ENCODE data around the gene CCDC150.
"Not testable (repeated sequence)": the region's sequence is repeated elsewhere in the genome, so short reads cannot be mapped to it uniquely, and the experiment has no call there.

DNA sequence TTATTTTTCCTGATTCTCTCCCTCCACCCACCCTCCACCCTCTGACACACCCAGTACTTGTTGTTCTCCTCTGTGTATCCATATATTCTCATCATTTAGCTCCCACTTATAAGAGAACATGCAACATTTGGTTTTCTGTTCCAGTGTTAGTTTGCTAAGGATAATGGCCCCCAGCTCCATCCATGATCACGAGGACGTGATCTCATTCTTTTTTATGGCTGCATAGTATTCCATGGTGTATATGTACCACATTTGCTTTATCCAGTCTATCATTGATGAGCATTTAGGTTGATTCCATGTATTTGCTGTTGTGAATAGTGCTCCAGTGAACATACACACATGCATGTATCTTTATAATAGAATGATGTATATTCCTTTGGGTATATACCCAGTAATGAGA lies 47.2 kb downstream of the CCDC150 start:
- TF ChIP-seq, protein P1, sequence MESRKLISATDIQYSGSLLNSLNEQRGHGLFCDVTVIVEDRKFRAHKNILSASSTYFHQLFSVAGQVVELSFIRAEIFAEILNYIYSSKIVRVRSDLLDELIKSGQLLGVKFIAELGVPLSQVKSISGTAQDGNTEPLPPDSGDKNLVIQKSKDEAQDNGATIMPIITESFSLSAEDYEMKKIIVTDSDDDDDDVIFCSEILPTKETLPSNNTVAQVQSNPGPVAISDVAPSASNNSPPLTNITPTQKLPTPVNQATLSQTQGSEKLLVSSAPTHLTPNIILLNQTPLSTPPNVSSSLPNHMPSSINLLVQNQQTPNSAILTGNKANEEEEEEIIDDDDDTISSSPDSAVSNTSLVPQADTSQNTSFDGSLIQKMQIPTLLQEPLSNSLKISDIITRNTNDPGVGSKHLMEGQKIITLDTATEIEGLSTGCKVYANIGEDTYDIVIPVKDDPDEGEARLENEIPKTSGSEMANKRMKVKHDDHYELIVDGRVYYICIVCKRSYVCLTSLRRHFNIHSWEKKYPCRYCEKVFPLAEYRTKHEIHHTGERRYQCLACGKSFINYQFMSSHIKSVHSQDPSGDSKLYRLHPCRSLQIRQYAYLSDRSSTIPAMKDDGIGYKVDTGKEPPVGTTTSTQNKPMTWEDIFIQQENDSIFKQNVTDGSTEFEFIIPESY (IDR thresholded peaks at IDR 0.05; ENCODE audit: extremely low read depth, insufficient replicate concordance, low read length), result not testable (repeated sequence)
- TF ChIP-seq, protein P2, sequence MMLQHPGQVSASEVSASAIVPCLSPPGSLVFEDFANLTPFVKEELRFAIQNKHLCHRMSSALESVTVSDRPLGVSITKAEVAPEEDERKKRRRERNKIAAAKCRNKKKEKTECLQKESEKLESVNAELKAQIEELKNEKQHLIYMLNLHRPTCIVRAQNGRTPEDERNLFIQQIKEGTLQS (IDR thresholded peaks at IDR 0.05), result not testable (repeated sequence)
- TF ChIP-seq EGR1 (IDR thresholded peaks at IDR 0.05; ENCODE audit: low read depth); POLR2AphosphoS5 (IDR thresholded peaks at IDR 0.05; ENCODE audit: low read depth, low read length); EZH2 (IDR thresholded peaks at IDR 0.05); POLR2A (IDR thresholded peaks at IDR 0.05; ENCODE audit: borderline replicate concordance, extremely low read depth, insufficient read depth, insufficient read length); YY1 (IDR thresholded peaks at IDR 0.05; ENCODE audit: extremely low read depth, insufficient replicate concordance, low read depth, low read length); FOSL1 (IDR thresholded peaks at IDR 0.05; ENCODE audit: low read depth); EZH2phosphoT487 (IDR thresholded peaks at IDR 0.05; ENCODE audit: borderline replicate concordance); CEBPB (IDR thresholded peaks at IDR 0.05; ENCODE audit: low read depth); CBX3 (IDR thresholded peaks at IDR 0.05; ENCODE audit: low read depth): not testable (repeated sequence)
- TF ChIP-seq, protein P3, sequence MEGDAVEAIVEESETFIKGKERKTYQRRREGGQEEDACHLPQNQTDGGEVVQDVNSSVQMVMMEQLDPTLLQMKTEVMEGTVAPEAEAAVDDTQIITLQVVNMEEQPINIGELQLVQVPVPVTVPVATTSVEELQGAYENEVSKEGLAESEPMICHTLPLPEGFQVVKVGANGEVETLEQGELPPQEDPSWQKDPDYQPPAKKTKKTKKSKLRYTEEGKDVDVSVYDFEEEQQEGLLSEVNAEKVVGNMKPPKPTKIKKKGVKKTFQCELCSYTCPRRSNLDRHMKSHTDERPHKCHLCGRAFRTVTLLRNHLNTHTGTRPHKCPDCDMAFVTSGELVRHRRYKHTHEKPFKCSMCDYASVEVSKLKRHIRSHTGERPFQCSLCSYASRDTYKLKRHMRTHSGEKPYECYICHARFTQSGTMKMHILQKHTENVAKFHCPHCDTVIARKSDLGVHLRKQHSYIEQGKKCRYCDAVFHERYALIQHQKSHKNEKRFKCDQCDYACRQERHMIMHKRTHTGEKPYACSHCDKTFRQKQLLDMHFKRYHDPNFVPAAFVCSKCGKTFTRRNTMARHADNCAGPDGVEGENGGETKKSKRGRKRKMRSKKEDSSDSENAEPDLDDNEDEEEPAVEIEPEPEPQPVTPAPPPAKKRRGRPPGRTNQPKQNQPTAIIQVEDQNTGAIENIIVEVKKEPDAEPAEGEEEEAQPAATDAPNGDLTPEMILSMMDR (IDR thresholded peaks at IDR 0.05 in 2 of 3, conservative IDR thresholded peaks at IDR 0.05 in 1 of 3; ENCODE audit: borderline replicate concordance in 1 of 3, insufficient read depth in 1 of 3, low read depth in 2 of 3, low read length in 2 of 3), result not testable (repeated sequence)
- TF ChIP-seq, protein P4, sequence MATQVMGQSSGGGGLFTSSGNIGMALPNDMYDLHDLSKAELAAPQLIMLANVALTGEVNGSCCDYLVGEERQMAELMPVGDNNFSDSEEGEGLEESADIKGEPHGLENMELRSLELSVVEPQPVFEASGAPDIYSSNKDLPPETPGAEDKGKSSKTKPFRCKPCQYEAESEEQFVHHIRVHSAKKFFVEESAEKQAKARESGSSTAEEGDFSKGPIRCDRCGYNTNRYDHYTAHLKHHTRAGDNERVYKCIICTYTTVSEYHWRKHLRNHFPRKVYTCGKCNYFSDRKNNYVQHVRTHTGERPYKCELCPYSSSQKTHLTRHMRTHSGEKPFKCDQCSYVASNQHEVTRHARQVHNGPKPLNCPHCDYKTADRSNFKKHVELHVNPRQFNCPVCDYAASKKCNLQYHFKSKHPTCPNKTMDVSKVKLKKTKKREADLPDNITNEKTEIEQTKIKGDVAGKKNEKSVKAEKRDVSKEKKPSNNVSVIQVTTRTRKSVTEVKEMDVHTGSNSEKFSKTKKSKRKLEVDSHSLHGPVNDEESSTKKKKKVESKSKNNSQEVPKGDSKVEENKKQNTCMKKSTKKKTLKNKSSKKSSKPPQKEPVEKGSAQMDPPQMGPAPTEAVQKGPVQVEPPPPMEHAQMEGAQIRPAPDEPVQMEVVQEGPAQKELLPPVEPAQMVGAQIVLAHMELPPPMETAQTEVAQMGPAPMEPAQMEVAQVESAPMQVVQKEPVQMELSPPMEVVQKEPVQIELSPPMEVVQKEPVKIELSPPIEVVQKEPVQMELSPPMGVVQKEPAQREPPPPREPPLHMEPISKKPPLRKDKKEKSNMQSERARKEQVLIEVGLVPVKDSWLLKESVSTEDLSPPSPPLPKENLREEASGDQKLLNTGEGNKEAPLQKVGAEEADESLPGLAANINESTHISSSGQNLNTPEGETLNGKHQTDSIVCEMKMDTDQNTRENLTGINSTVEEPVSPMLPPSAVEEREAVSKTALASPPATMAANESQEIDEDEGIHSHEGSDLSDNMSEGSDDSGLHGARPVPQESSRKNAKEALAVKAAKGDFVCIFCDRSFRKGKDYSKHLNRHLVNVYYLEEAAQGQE (IDR thresholded peaks at IDR 0.05; ENCODE audit: low read depth), result not testable (repeated sequence)
